AG04450 (cell line): ENCODE data around the gene EXOC6B. TPM values are rescaled to one million over a fixed set of nuclear protein-coding genes. Genes with fewer than 3 reads are reported as not detected.
A peak's percentile ranks its signal among the peaks of the same experiment; 100 is the strongest.

ENCODE experiments used
- CTCF ChIA-PET: fragments of 300-600, 350-600 bp; formaldehyde crosslinking; extraction: SDS; loops from one replicate; lab custom pipeline; 2022; ENCODE audit warnings: antibody characterized with exemption, inconsistent platforms; lab: Charles Lee
- POLR2A ChIA-PET: fragments of 350-600 bp; formaldehyde crosslinking; extraction: SDS; loops from one replicate; lab custom pipeline; 2021; ENCODE audit warnings: antibody characterized with exemption, inconsistent platforms; lab: Yijun Ruan, JAX
- DNase-seq: peaks from one replicate; pipeline ENCODE4 v3.0.0-alpha.2; 2011; ENCODE audit warnings: low read depth, low spot score
- H3K27ac ChIP-seq: one replicate; pipeline ENCODE4 v1.5.1; 2012; ENCODE audit warnings: low read depth, low read length, control low read depth
- H3K27me3 ChIP-seq: one replicate; pipeline ENCODE4 v1.6.0; 2012; ENCODE audit warnings: low read length; ENCODE audit not compliant: control insufficient read depth, insufficient read depth
- H3K4me3 ChIP-seq: 2 replicates; pipeline ENCODE4 v1.5.1; 2011; ENCODE audit warnings: mild to moderate bottlenecking, low read depth, low read length, control low read depth
- H3K9me3 ChIP-seq: 2 replicates; pipeline ENCODE4 v1.5.1; 2012; ENCODE audit warnings: low read length; ENCODE audit not compliant: control insufficient read depth, insufficient read depth
- polyA minus RNA-seq: library from RNA; depleted of rRNA, polyadenylated mRNA; stranded (reverse); fragments of >200 nt; gene quantifications from 2 replicates; pipeline ENCODE4 v1.2.3, GENCODE V29; 2011; rRNA and poly(A)+ RNA removed
- polyA plus RNA-seq: library from polyadenylated mRNA; depleted of rRNA; stranded (reverse); fragments of >200 nt; gene quantifications from 2 replicates; pipeline ENCODE4 v1.2.3, GENCODE V29; 2011; rRNA removed
- TF ChIP-seq, protein P1 (sequence below): IDR thresholded peaks from 2 replicates; pipeline ENCODE4 v1.5.1; 2011; ENCODE audit warnings: low read depth, low read length, control low read depth, inconsistent platforms

Gene EXOC6B
- polyA plus RNA-seq (25.6 and 28.7 TPM in 2 replicates), polyA minus RNA-seq (58.3 and 69.6 TPM in 2 replicates)

DNA sequence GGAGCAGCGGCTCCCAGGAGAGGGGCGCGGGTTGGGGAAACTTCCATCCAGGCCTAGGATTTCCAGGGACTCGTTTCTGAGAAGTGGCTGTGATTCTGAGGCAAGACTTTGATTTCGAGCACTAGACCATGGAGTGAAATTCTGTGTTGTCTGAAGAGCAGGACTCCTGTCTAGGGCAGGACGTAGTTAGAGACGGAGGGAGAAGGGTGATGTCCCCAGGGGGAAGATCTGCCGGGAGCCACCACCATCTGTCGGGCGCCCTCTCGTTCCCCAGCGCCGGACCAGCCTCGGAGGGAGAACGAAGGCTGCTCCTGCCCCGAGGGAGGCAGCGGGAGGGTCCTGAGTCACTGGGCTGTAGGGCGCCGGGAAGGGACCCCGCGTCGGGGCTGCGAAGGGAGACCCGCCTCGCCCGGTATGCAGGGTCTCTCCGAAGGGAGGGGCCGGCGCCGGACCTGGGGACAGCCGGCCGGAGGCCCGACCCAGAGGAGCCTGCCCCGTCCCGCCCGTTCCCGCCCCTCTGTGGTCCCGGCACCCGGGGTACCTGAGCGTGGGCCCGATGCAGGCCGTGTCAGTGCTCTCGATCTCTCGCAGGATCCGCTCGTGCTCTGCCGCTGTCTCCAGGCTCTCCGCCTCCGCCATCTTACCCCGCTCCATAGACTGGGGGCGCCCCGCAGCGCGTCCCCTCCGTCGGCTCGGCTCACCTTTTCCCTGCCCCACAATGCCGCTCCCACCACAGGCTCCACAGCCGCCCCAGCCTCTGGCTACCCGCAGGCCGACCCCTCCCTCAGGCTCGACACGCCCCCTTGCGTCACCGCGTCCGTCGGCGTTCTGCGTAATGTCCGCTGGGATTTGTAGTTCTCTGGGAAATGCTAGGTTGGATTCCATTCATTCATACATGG is at the start of gene EXOC6B:
Gene EXOC6B, minus strand, starts transcription at position 777 of the 899 bp plus-strand sequence.
- TF ChIP-seq, protein P1, sequence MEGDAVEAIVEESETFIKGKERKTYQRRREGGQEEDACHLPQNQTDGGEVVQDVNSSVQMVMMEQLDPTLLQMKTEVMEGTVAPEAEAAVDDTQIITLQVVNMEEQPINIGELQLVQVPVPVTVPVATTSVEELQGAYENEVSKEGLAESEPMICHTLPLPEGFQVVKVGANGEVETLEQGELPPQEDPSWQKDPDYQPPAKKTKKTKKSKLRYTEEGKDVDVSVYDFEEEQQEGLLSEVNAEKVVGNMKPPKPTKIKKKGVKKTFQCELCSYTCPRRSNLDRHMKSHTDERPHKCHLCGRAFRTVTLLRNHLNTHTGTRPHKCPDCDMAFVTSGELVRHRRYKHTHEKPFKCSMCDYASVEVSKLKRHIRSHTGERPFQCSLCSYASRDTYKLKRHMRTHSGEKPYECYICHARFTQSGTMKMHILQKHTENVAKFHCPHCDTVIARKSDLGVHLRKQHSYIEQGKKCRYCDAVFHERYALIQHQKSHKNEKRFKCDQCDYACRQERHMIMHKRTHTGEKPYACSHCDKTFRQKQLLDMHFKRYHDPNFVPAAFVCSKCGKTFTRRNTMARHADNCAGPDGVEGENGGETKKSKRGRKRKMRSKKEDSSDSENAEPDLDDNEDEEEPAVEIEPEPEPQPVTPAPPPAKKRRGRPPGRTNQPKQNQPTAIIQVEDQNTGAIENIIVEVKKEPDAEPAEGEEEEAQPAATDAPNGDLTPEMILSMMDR: no peak
- peak; percentile 63 for DNase-seq
- peak within 1 kb of the TSS; percentile 85 for H3K4me3 ChIP-seq
- CTCF ChIA-PET: no interaction called here
- H3K27me3 ChIP-seq: no peaks in the 10 kb centered on the region
- POLR2A ChIA-PET: no interaction called here
- peak within 1 kb of the TSS; percentile 71 for H3K27ac ChIP-seq
- H3K9me3 ChIP-seq: no peaks in the 10 kb centered on the region; the same call in 1 of the 2 replicates

DNA sequence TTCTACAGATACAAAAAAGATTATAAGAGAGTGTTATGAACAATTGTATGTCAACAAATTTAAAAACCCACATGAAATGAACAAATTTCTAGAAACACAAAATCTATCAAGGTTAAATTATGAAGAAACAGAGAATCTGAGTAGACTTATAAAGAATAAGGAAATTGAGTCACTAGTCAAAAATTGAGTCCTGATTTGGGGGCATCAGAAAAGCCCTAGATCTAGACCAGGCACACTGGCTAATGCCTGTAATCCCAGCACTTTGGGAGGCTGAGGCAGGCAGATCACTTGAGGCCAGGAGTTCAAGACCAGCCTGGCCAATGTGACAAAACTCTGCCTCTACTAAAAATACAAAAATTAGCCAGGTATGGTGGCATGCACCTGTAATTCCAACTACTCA is 46.0 kb upstream of the EXOC6B start:
- H3K27me3 ChIP-seq: no peaks in the 10 kb centered on the region
- H3K4me3 ChIP-seq: no peak overlapping the region
- no peaks in the 10 kb centered on the region for H3K9me3 ChIP-seq
- no peak for DNase-seq
- ChIA-PET CTCF (interaction anchor here (0.9 to 1.2 kb wide), 2 partner anchors 9 to 21 kb away, joined by 4 to 5 read pairs; no protein-coding TSS in a partner anchor), POLR2A (no interaction called here)
- H3K27ac ChIP-seq: no peak overlapping the region
- TF ChIP-seq, protein P1: no peak

DNA sequence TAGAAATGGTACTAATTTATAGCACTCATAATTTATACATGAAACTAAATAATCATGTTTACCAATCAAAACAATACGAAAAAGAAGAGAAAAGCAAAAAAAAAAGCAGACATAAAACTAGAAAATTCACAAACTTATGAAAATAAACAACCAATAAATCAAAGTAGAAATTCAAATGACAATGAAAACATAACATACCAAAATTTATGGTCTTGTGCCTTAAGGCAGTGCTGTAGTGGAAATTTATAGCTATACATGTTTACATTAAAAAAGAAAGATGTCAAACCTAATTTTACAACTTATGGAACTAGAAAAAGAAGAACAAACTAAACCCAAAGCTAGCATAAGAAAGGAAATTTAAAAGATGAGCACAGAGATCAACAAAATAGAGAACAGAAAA is 45.2 kb upstream of the EXOC6B start:
- Histone ChIP-seq H3K9me3 (no peaks in the 10 kb centered on the region), H3K27ac (no peak overlapping the region), H3K4me3 (no peak overlapping the region), H3K27me3 (no peaks in the 10 kb centered on the region)
- TF ChIP-seq, protein P1: no peak
- ChIA-PET POLR2A (no interaction called here), CTCF (interaction anchor here (0.9 to 1.2 kb wide), 2 partner anchors 8 to 22 kb away, joined by 4 to 5 read pairs; no protein-coding TSS in a partner anchor)
- DNase-seq: no peak

DNA sequence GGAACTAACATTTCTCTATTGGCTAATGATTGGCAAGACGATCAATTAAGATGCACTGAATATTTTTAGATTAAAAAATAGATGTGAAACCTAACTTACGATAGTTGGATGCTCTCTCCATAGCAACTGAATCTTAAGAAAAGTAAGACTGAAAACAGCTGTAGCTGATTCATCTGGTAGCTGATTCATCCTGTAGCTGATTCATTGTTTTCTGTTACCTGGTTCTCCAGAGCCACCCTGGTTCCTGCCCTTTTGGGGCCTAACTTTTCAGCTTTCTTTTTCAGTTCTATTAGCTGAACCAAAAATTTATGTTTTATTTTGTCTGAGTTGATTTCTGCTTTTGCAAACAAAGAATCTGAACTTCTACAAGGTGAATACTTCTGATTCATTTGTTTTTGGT is 38.7 kb upstream of the EXOC6B start:
- Histone ChIP-seq H3K27me3 (peaks cover 8% of the 10 kb centered on the region), H3K27ac (no peak overlapping the region), H3K4me3 (no peak overlapping the region), H3K9me3 (no peaks in the 10 kb centered on the region)
- ChIA-PET POLR2A (interaction anchor here (1.1 kb wide), 1 partner anchor 71 kb away, joined by 3 read pairs; no protein-coding TSS in a partner anchor), CTCF (interaction anchor here (0.7 to 6.4 kb wide), 9 partner anchors 12 to 118 kb away, joined by 3 to 147 read pairs (median 7); partner anchors contain the start of gene SPR)
- TF ChIP-seq, protein P1: no peak
- DNase-seq: no peak

DNA sequence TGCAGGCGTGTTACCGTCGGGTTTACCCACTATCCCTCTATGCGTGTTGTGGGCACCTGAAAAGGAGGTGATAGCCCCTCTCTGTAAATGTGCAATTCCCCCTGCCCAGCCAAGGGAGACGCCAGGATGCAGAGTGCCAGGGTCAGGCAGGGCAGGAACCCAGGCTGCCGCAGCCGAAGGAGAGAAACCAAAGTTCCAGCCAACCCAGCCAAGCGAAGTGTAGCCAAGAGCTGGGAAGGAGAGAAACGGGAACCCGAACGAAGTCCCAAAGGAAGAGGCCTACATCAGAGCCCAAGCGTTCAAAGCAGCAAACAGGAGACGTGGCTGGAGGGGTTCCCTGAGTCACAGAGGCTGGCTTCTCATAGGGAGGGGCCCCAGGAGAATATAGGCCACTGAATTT is 37.2 kb upstream of the EXOC6B start:
- POLR2A ChIA-PET: interaction anchor here (0.7 kb wide), 1 partner anchor 207 kb away, joined by 3 read pairs; no protein-coding TSS in a partner anchor
- TF ChIP-seq, protein P1: no peak
- H3K27me3 ChIP-seq: peaks cover 10% of the 10 kb centered on the region
- no peaks in the 10 kb centered on the region for H3K9me3 ChIP-seq
- H3K4me3 ChIP-seq: no peak overlapping the region; the same call in 1 of the 2 replicates
- DNase-seq: no peak
- no peak overlapping the region for H3K27ac ChIP-seq
- CTCF ChIA-PET: interaction anchor here (0.6 to 6.4 kb wide), 44 partner anchors 8 to 640 kb away, joined by 3 to 147 read pairs (median 5); partner anchors contain the start of gene SPR
